ENCODE results near the gene MYORG.

Gene MYORG

GRCh38 chr9:34326690-34327089 lies 50.0 kb downstream of the MYORG start:
- no peak for TF ChIP-seq CTCF (conservative IDR thresholded peaks at IDR 0.05; ENCODE audit: control insufficient read depth, insufficient read depth, low read depth, low read length)
- H3K4me3 ChIP-seq (ENCODE audit: control insufficient read depth, low read depth, low read length): no peak overlapping the region
- DNase-seq (ENCODE audit: low read depth): no peak

- no peak for DNase-seq (ENCODE audit: low read depth)
- no peak overlapping the region for H3K4me3 ChIP-seq (ENCODE audit: control insufficient read depth, low read depth, low read length)
- no peak for TF ChIP-seq CTCF (conservative IDR thresholded peaks at IDR 0.05; ENCODE audit: control insufficient read depth, insufficient read depth, low read depth, low read length)
Measured at GRCh38 chr9:34322899-34323591, 53.7 kb downstream of the MYORG start.

- no peak for TF ChIP-seq CTCF (conservative IDR thresholded peaks at IDR 0.05; ENCODE audit: control insufficient read depth, insufficient read depth, low read depth, low read length)
- no peak overlapping the region for H3K4me3 ChIP-seq (ENCODE audit: control insufficient read depth, low read depth, low read length)
- no peak for DNase-seq (ENCODE audit: low read depth)
Measured at GRCh38 chr9:34321451-34321850, 55.2 kb downstream of the MYORG start.

- TF ChIP-seq CTCF (conservative IDR thresholded peaks at IDR 0.05; ENCODE audit: control insufficient read depth, insufficient read depth, low read depth, low read length): no peak
- DNase-seq (ENCODE audit: low read depth): no peak
- H3K4me3 ChIP-seq (ENCODE audit: control insufficient read depth, low read depth, low read length): no peak overlapping the region
Measured at GRCh38 chr9:34318163-34318790, 58.4 kb downstream of the MYORG start.

- TF ChIP-seq CTCF (conservative IDR thresholded peaks at IDR 0.05; ENCODE audit: control insufficient read depth, insufficient read depth, low read depth, low read length): no peak
- no peak for DNase-seq (ENCODE audit: low read depth)
- no peak overlapping the region for H3K4me3 ChIP-seq (ENCODE audit: control insufficient read depth, low read depth, low read length)
Measured at GRCh38 chr9:34317436-34317835, 59.3 kb downstream of the MYORG start.
